ENCODE results near the gene RAP1GAP2.
"Not testable (repeated sequence)": the region's sequence is repeated elsewhere in the genome, so short reads cannot be mapped to it uniquely, and the experiment has no call there.

The RAP1GAP2 gene

DNA sequence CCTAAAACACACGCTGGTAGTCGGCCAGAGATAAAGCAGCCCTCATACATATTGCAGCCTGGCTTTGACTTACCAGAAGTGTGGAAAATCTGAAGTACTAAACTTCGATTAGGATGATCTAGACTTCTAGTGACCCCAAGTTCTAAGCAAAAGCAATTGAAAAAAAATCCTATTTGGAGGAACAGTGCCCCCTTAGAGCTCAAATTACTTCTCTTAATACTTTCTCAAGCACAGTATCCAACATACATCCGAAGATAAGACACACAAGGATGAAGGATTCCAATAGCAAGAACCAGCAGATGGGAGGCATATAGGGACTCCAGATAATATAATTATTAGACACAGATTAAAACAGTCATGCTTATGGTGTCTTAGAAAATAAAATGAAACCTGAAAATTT lies 277.6 kb downstream of the RAP1GAP2 start:
- not testable (repeated sequence) for FAIRE-seq

Data from islet of Langerhans (tissue), 1 donor.